Stimulated activated CD8-positive, alpha-beta memory T cell treated with anti-CD3 and anti-CD28 coated beads, Interleukin-7, amount 100 ng/mL, for 1 hour (primary cell): Measurements from ENCODE around the gene SGTA.
"Not testable (repeated sequence)": the region's sequence is repeated elsewhere in the genome, so short reads cannot be mapped to it uniquely, and the experiment has no call there.

Experiments
- DNase-seq, 2 donors: peaks; one replicate each; pipeline ENCODE4 v3.0.0-alpha.2; 2020; ENCODE audit warnings: low read depth in 2 of 2

The SGTA gene

GRCh38 chr19:2726904-2727639 lies 56.0 kb downstream of the SGTA start:
- DNase-seq = no peak

GRCh38 chr19:2726160-2726855 lies 56.8 kb downstream of the SGTA start:
- DNase-seq = no peak

- DNase-seq = no peak
Observed at GRCh38 chr19:2724148-2724557, 58.9 kb downstream of the SGTA start.

DNA sequence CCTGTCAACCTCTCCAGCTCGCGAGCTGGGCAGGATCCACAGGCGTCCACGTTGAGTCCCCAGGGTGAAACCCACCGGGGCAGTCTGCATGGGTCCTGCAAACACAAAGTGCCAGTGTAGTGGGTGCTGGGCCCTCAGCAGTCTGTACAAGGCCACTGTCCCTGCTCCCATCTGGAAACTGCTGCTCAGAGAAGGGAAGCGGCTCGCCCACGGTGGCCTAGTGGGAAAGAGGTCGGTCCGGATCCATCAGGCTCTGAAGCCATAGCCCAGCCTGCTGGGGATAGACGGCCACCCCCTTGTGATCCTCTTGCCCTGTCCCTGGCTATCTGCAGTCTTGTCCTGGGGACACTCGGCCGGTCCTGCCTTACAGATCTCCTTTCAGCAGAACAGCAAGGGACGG lies 59.3 kb downstream of the SGTA start:
- no peak for DNase-seq

- DNase-seq = no peak
Observed at GRCh38 chr19:2723345-2723715, 59.7 kb downstream of the SGTA start.

GRCh38 chr19:2722541-2723344 lies 60.3 kb downstream of the SGTA start:
- no peak for DNase-seq

DNA sequence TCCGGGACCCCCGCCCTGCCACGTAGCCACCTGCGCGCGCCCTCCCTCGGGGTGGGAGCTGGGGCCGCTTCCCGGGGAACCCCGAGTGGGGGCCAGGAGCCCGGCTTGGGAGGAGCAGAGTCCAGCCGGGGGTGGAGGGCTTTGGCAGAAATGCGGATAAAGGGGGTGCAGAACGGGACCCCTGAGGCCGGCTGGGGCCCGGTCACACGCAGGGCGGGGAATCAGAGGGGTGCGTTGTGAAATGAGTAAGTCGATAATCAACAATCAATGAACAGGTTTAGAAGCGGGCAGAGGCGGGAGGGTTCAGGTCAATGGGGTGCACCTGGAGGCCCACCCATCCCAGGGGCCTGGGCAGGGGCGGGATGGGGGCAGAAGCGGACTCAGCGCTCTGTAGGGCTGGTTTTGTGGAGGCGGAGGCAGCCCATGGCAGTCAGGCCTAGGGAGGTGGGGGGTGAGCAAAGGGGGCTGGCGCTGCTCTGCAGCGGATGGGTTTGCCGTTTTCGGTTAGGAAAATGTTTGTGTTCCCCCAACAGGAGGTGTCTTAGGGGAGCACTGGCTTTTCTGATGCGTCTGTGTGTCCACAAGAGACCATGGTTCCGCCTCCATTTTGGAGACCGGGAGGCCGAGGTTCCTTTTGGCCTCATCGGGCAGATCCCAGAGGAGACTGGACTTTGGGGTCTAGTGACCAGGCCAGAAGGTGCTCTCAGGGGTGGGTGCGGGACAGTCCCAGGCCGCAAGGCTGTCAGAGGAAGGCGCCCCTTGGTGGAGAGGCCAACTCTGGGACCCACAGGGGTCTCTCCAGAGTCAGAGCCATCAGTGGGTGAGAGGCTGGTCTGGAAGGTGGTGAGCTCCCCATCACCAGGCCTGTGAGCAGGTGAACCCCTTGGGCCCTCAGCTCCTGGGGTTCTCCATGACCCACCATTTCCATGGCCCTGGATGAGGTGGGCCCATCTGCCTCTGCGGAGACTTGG lies 61.2 kb downstream of the SGTA start:
- DNase-seq = no peak

DNA sequence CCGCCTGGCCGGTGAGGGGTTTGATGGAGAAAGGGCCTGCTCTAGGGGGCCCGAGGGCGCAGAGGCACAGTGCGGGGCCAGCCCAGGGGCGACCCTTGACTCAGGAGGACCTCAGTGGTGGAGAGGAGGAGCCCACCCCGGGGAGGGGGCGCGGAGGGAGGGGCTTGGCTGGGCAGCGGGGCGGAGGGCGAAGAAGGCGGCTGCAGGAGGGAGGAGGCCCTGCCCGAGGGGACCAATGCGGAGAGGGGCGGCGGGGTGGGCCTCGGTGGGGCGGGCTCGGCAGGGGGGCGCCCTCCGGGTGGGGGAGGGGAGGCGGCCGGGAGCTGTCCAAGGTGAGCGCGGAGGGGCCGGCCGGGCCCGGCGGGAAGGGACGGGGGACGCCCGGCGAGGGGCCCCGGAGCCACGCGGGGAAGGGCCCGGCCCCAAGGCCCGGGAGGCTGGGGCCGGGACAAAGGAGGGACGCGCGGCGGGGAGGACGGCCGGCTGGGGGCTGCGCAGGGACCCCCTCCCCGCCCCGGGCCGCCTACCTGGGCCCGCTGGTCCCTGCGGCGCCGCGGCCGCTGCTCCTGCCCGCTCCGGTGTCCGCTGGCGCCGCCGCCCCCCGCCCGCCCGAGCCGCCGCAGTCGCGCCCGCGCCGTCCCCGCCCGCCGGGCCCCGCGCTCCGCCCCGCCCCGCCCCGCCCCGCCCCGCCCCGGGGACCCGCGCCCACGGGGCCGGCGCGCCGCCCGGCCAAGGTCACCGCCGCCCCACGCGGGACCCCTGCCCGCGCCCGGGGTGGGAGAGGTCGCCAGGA lies 62.1 kb downstream of the SGTA start, which contains the start of gene DIRAS1:
DIRAS1 (minus strand) TSS at position 596 of the 793 bp plus-strand sequence. CDS start 3,566 bp downstream, outside the sequence.
- no peak for DNase-seq

DNA sequence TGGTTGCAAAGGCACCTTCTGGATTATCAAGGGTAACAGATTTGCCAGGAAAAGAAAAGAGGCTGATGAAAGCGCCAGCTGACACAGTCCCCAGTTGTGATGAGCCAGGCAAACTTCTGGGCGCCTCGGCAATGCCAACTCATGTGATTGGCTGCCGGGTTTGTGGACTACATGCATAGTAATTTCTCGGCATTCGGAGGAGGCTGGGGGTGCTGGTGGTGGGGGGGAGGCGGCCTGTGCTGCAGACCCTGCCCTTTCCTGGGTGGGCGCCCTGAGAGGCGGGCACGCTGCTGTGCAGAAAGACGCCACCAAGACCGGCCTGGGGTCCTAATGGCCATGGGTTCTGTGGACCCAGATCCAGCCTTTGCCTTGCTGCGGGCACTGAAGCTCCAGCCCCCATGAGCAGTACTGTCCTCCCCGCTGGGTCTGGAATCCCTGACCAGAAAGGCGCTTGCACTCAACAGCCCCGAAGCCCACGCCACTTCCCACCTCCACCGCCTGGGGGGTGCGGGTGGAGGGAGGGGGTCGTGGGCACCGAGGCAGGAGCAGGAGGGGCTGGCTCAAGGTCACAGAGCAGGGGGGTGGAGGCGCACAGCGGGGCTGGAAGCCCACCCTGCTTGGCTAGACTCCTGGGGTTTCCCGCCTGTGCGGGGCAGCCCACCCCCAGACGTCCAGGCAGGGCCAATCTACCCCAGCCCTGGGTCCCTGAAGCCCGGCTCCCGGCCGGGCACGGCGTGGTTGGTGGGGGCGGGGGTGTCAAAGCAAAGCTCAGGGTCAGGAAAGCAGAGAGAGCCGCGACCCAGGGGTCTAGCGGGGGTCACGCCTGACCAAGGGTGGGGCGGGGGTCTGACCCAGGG lies 62.9 kb downstream of the SGTA start:
- DNase-seq = no peak

DNA sequence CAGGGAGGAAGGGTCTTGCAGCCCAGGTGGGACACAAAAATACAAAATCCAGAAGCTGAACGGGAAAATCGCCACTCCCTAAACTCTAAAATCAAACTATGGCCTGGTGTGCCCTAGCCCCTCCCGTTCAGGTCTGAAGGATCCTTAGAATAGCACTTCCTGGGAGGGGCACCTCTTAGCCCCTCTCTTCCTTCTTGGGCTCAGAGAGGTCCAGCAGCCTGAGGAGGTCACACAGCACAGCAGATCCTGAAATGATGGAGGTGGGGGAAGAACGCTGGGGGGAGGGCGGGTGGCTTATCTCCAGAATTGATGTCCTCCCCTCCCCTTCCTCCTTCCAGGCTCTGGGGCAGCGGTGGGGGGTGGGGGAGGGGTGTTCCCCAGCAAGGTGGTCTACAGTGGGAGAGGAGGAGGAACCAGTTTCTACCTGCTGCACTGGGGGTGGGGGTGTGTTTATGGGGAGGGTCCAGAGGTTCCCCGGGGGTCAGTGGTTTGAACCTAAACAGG lies 63.8 kb downstream of the SGTA start:
- no peak for DNase-seq

DNA sequence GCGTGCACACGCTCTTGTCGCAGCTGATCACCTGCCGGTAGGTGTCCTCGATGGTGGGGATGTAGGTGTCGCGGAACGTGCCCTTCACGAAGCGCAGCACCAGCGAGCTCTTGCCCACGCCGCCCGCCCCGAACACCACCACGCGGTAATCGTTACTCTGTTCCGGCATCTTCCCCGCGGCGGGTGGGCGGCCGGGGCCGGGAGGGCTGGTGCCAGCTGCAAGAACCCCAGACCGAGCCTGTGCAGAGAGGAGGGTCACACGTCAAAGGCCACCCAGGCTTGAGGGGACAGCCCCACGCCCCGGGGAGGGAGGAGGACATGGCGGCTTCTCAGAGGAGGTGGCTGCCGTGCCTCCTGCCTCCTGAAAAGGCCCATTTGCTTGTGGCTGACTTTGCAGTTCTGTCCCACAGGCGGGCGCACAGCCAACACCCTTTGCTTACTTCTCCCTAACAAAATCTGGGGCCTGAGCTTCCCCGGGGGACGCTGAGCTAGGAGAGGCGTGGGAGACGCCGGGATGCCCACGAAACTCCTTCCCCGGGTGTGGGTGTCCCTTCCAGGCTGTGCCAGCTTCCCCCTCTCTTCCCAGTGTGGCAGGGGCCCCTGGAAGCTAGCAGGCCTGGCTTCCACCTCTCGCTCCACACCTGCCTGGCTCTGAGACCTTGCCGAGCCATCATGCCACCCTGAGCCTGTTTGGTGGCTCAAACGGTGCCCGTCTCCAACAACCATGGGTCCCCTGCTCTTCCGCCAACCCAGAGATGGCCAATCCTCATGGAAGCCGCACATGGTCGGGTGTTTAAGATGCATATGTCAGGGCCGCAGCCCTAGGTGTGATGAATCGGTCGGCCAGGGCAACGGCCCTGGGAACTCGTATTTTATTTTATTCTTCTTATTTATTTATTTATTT lies 65.2 kb downstream of the SGTA start:
- no peak for DNase-seq

DNA sequence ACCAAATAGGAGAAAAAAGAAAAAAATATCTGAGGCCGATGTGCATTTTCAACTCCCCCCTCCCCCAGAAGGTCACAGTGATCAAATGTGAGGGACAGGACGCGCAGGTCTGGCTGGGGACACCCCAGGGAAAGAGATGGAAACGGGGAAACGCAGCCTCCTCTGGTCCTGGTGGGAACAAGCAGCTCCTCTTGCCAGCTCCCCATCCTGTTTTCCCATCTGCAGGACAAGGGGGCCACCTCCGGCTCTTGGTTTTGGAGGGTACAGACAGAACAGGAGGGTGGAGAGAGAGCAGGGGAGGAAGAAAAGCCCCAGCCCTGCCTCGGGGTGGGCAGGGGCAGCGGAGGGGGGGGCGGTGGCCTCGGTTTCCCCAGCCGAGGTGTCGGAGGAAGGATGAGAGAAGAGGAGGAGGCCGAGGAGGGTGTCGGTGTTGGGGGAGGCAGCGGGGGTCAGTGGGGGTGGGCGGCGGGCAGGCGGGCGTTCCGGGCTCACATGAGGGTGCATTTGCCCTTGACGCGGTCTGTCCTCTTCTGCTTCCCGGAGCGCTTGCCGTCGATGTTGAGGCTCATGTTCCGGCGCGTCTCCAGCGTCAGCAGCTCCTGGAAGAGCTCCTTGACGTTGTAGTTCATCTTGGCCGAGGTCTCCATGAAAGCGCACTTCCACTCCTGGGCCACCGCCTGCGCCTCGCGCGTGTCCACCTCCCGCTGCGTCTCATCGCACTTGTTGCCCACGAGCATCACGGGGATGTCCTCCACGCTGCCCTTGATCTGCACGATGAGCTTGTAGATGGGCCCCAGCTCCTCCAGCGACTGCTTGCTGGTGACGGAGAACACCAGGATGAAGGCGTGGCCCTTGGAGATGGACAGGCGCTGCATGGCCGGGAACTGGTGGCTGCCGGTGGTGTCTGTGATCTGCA lies 66.1 kb downstream of the SGTA start:
- no peak for DNase-seq

GRCh38 chr19:2716275-2716650 lies 66.8 kb downstream of the SGTA start:
- DNase-seq = no peak

DNA sequence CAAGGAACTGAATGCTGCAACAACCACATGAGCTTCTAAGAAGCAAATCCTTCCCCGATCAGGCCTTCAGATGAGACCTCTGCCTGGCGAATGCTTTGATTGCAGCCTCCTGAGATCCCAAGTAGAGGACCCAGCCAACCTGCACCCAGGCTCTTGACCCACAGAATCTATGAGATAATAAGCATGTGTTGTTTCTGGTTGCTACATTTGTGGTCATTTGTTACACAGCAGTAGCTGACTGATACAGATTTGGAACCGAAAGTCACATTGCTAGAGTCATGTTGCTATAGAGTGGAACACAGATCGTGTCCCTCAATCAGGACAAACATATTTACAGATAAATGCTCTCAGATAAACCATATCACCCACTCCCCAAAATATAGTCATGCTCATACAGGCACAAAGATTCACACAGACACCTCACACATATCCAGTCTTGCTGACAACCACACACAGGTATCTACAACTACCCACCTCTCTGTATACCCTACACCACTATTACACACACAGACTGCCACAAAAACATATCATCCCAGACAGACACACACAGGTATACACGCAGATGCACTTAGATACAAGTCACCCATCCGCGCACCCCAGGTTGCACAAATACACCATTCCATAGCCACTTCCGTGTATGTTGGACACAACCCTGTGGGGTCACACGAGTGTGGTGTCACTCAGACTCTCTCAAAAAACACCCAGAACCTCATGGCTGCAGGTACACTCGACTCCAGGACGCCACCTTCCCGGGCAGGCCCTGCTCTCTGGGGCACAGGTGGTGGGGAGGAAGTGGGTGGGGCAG lies 67.4 kb downstream of the SGTA start:
- no peak for DNase-seq

GRCh38 chr19:2714531-2715269 lies 68.4 kb downstream of the SGTA start:
- DNase-seq = no peak

- DNase-seq = not testable (repeated sequence)
Observed at GRCh38 chr19:2714102-2714501, 69.0 kb downstream of the SGTA start.
